Dermis microvascular lymphatic vessel endothelial cell (primary cell): Measurements from ENCODE around the gene DNAH14. TPM values are rescaled to one million over a fixed set of nuclear protein-coding genes. Genes with fewer than 3 reads are reported as not detected.

Experiments used
- DNase-seq, 2 donors: peaks; one replicate each; pipeline versions ENCODE4 v3.0.0 to v3.0.0-alpha.2; 2010; ENCODE audit warnings: low read depth in 2 of 2
- total RNA-seq: library from RNA; depleted of rRNA; stranded (reverse); fragments of >200 nt; gene quantifications from 2 replicates; pipeline ENCODE4 v1.2.1, GENCODE V29; 2014

The DNAH14 gene
- total RNA-seq, 1 donor from 2014 or later = 4.6 TPM

DNA sequence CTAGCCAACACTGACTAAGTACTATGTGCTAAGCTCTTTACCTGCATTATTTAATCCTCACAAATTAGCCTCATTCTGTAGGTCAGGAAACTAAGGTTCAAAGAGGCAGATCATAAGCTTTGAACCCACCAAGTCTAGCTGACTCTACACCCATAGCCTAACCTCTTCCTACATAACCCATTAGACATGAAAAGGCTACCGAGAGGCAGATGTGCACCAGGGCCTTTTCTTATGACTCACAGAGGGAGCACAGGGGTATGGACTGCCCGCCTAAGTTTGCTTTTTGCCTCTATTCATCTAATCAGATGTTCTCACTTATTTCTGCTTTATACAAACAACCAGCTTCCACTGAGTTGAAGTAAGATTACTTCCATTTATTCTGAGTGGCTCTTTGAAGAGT lies 466.9 kb downstream of the DNAH14 start:
- DNase-seq = no peak

DNA sequence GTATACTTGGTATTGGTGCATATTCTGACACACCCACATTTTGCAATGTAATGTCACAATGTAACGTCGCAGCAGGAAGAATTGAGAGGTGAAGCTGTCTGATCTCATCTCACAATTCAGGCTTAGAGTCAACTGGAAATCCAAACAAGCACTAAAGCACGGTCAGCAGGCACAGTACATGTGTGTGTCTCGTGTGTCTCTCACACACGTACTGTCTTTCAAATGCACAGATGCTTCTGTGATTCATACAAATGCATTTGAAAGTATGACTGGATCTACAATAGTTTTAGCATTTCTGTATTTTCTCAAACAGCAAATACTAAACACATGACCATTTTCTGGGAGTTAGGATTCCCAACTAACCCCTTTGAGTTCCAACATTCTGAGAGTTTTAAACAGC lies 471.5 kb downstream of the DNAH14 start:
- DNase-seq = no peak

DNA sequence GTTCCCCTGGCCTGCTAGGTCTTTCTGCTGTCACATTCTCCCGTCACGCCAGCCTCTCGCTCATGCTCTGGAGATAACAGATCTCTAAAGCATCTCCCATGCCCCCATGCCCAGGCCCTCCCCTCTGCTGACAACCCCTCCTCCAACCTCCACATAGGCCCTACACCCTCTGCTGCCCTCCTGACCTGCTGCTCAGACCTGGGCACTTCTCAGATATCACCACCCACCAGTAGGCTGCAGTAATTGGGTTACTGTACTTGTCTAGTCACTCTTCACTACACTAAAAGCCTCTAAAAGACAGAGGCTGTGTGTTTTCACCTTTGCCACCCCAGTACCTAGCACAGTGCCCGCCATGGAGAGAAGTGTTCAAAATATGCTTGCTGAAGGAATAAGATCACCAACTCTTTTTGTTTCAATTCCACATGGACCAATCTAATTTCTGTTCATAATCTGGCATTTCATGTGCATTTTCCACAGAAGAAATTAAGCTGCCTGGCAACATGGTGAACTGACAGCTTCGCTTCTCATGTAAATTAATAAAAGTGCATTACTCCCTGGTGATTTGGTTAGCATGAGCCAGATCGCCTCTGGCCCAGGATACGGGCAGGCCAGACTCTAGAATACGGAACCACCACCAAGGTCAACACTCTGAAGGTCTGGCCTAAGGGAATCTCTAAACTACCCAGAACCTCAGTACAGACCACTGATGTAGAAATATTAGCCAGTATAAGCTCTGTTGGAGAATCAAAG lies 477.7 kb downstream of the DNAH14 start:
- no peak for DNase-seq

DNA sequence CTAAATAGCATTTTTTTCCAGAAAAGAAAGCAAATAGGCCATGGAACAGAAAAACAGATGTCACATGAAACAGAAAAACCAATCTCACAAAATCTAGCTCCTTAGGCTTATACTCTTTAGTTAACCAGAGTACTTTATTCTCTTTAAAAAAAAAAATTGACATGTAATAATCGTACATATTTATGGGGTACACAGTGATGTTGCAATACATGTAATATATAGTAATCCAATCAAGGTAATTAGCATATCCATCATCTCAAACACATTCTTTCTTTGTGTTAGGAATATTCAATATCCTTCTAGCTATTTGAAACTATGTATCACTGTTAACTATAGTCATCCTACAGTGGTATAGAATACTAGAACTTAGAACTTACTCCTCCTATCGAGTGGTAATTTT lies 478.3 kb downstream of the DNAH14 start:
- no peak for DNase-seq

DNA sequence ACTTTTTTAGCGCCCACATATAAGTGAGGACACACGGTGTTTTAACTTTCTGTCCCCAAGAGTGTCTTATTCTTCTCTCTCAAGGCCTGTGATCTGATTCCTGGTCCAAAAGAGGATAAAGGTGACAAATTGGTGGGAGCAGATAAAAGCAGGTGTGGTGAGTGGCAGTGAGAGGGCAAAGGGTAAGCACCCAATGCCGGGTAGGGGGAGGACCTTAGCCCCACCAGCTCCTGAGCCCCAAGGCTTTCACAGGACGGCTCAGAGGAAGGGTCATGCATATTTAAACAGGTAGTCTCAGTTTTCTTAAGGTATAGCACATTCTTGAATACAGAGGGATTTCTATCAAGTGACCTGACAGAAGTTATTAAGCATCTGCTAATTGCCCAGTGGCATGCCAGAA lies 478.8 kb downstream of the DNAH14 start:
- DNase-seq = no peak

DNA sequence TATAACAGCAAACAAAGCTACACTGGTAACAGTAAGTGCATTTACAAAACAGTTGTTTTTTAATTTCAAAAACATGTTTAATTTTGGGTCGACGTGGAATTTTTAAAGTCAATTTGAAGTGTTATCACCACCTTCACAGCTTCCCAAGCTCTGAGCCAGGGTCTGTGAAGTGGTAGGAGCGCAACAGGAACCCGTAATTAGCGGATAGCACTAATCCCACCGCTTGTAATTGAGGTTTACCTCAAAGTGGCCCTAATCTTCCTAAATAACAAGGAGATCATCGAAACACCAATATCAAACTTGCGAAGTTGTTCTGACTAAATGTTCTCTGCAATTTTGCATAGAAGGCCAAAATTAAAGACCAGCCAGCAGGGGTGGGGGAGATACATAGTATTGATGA lies 479.6 kb downstream of the DNAH14 start:
- DNase-seq = no peak

DNA sequence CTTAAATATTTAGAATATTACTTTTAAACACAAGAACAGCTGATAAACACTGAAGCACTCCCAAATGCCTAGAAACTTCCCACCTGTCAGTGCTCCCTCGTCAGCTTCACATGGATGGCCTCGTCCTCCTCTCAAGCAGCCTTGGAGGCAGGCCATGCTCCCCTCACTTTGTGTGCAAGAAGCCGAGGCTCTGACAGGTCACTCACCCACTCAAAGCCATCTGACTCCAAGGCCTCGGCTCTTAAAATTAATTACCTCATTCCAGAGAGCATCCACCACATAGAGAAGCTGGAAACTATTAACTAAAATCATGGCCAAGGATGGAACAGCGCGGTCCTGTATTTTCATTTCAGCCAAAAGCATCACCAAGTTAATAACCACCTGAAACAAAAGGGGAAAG lies 480.6 kb downstream of the DNAH14 start:
- DNase-seq = no peak

DNA sequence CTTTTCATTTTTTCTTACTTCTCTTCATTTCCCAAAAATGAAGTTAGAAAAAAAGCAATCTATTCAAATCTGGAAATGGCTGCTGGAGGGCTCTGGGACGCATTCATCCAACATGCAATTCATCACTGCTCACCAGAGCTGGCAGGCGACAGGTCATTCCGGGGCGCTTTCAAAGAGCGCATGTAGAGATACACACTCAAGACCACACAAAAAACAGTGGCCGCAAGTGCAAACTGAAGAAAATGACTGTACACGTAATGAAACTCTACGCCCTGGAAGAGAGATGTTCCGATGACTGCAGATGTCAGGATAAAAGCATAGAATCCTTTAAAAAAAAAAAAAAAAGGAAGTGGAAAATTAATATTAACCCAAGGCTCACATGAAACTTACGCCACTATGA lies 482.8 kb downstream of the DNAH14 start:
- no peak for DNase-seq

DNA sequence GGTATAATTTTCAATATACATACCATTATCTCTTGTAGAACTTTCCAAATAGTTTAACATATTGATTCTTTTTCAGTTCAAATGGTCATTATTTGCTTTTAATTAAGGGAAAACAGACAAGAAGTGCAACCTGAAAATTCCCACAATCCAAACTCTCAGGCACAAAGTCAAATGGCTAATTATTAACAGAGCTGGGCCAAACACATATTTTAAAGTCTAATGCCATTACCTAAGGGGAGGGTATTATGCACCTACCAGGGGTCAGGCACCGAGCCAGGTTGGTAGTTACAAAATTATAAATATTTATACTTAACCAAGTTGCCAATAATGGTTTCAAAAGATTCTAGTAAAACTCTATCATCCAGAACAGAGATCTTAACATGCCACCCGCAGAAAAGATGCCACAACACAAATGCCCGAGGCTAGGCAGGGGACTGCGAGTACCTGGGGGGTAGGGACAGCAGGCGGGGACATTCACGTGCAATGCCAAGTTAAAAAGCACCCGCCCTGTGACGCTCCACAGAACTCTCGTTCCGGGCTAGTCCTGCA lies 483.4 kb downstream of the DNAH14 start:
- no peak for DNase-seq

DNA sequence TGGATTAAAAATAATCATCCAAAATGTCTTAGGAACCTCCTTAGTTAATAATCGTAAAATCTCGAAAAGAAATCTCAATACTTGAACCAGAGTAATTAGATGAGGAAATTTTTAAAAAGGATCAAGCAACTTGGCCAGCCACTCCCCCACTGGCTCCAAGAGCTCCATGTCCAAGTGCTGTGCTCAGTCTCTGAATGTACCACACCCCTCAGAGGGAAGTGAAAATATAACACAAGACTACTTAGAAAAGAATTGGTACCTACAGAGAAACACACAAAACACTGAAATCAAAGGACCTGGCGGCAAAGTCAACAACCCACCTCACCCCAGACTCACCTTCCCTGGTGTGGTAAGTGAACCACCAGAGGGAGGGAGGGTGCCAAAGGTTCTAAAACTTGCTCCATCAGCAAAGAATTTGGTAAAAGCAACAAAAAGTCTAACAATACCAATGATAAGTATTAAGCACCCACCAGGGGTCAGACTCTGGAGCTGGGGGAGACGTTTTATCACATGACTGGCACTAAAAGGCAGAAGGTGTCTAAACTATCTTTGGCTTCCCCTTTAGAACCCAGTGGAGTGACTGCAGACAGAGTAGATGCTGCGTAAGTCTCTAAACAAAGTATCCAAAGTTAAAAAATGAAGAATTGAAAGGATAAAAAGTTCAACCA lies 484.4 kb downstream of the DNAH14 start:
- DNase-seq = no peak

DNA sequence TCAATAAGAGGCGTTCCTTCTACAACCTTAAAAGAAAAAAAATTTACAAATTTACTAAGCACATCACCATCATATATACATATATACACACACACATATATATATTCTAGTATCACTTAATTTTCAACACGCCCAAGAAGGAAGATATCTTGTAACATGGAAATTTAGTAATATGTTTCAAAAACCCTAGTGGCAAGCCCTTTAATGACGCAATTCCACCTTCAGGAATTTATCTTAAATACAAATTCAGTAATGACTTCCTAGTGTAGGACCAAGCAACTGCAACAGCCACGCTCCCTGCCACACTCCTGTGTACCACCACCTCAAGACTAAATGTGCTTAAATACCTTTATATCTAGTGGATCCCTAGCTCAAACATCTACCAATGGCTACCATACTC lies 485.8 kb downstream of the DNAH14 start:
- DNase-seq = no peak

DNA sequence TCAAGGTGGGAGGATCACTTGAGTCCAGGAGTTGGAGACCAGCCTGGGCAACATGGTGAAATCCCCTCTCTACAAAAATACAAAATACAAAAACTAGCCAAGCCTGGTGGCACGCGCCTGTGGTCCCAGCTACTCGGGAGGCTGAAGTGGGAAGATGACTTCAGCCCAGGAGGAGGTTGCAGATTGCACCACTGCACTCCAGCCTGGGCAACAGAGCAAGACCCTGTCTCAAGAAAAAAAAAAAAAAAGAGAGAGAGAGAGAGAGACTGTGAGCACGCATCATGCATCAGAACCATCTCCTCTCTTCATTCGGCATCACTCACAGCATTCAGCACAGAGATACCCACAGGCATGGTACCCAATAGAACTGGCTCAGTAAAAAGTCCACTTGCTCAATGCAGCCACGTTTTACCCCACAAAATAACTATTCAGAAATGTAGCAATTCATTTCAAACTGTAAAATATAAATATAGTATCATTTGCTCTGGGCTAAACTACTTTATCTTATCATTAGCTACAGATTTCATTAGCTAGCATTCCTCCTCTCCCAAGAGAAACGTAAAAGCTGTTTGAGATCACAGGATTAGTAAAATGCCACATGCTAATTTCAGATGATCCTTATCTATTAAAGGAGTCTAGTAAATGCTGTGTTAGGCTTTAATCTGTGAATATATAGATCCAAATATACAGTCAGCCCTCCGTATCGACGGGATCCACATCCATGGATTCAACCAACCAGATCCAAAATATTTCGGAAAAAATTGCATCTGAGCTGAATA lies 486.7 kb downstream of the DNAH14 start:
- no peak for DNase-seq

DNA sequence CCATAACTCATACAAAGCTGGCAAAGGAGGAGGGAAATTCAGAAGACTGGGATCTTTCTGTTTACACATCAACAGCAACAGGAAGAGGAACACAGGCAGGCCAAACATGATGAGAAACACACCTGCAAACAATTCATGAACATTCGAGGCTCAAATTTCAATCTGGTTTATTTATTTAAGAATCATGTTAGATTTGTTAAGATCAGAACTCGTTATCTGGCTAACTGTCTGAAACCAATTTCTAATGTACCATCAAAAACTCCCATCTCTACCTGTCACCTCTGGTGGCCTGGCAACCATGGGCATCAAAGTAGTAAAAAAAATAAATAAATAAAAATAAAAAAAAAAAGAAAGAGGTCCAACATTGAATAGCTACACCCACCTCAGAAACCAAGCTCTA lies 488.6 kb downstream of the DNAH14 start:
- no peak for DNase-seq

DNA sequence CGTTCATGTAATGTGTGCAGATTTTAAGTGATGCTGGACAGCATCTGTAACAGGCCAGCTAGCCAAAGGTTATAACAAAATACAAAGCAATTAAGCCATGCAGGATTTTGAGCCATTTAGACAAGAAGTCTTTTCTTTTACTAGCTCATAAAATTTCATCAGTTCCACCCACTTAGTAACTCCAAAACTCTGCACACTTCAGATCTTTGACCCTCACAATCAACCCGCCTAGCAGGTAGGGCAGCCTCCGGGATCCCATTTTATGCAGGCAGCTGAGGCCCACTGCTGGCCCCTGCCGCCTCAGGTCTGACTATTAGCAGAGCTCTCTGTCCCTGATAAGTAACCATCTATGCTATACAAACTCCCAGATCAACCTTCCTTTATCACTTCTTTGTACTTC lies 489.1 kb downstream of the DNAH14 start:
- no peak for DNase-seq

DNA sequence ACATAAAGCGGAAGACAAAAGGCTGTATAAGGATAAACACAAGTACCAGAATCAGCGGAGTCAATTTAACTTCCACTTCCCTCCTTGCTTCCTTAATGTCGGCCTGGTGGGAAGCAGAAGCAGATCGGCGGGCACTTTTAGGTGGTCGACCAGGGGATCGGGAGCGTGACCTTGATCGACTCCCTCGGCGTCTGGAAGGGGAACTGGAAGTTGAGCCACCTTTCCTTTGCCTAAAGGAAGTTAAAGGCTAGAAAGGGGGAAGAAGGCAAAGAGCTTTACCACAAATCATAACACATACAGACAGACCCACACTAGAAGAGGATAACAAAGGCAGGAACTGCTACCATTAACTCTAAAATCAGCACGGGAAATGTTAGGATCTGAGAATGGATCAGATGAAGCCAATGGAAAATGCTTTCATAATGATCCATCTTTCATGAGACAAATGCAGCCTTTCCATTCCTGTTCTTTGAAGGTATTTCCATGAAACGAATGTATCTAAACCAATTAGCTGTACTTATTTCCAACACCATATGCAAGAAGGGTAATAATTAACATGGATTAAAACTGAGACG lies 492.6 kb downstream of the DNAH14 start:
- DNase-seq = peak in 1 of 2 donors; percentile 53

DNA sequence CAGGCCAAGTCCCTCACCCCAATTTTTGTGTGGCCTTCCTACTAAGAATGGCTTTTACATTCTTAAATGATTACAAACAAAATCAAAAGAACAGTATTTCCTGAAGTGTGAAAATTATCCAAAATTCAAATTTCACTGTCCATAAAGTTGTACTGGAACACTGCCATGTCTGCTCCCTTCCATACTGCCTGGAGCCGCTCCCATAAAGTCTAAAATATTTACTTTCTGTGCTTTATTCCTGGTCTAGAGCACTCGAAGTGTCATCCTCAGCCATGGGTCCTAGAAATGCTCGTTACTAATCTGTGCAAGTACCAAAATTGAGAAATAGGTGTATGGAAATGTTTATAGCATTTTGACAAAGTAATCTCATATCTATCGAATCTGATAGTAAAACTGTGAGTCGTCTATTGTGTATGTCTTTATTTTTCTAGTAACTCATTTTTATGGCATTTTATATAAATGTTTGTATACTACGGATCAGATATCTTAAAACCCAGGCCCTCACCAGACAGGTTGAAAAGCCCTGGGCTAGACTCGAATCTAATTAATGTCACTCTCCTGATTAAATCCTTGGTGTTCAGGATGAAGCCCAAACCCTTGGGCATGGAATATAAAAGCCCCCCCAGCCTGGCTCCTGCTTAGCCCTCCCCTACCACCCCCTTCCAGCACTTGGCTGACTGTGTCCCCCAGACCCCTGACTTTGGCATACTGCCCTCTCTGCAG lies 493.5 kb downstream of the DNAH14 start:
- no peak for DNase-seq

DNA sequence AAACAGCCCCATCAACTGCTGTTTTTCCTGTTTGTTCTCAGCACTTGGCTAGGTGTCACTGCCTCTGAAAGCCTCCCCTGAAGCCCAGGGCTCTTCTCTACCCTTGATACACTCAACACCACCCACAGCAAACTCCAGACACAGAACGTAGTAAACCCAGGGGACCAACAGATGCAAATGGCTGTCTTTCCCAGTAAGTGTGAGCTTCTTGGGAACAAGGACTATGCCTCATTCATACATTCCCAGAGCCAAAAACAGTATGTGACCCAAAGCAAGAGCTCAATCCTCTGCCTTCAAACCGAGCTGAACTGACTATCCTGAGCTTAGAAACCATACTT lies 494.0 kb downstream of the DNAH14 start:
- DNase-seq = no peak

DNA sequence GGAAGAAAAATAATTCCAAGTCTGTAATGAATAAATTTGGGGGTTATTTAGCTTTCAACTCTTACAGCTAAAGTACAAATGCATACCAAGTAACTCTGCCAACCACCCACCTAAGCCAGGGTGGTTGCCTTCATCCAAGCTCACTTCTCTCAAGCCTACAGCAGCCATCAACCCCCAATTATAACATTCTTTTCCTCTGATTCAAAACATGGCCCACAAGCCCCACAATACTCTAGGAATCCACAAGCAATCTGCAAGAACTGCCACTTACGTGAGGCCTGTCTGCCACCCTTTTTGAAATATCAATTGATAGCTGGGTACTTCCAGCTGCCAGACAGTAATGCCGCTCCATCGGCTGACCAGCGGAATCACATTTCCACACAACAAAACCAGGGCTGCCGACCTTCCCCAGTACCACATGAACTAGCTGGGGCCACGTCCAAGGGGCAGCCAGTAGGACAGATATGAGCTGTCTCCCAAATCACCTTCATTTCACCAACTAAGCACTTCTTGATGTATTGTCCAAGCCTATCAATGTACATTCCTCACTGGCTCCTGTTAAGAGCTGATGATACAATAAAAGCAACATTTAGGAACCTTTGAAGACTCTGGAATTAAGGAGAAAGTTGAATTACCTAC lies 495.2 kb downstream of the DNAH14 start:
- no peak for DNase-seq

DNA sequence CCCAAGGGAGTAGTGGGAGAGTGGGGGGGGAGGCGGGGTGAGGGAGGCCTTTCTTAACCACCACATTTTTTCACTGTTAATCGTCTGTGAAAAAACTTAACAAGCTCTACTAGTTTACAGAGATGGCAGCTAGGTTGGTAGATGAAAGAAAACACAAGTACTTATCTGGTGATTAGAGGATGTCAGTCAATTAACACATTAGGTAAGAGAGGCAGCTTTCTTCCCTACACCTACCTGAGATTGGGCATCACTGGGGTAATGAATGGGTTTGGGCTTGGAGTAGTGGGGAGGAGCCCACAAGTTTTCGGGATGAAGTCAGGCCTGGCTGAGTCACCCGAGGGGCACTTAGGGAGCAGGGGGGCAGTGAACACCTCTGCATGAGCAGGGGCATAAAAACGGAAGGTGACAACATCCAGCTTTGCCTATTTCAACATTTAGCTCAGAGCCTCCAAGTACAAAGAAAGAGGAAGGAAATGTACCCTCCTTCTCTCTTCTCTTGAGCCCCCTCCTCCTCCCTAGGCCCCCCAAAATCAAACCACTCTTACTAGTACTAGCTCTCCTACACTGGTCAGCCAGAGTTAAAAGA lies 495.8 kb downstream of the DNAH14 start:
- peak in 1 of 2 donors; percentile 33 for DNase-seq
